Left ventricle myocardium inferior (tissue), 1 donor: ENCODE results near the gene MAP4K1. TPM values are rescaled to one million over a fixed set of nuclear protein-coding genes. Genes with fewer than 3 reads are reported as not detected.

ENCODE experiments used
- DNase-seq: peaks from one replicate; pipeline ENCODE4 v3.0.0-alpha.2; 2020
- H3K27ac ChIP-seq: fragments of 200-600 bp; replicated peaks from 2 replicates; pipeline ENCODE4 v1.8.0; 2021
- H3K27me3 ChIP-seq: fragments of 200-600 bp; 2 replicates; pipeline ENCODE4 v1.8.0; 2021; ENCODE audit warnings: low read depth
- H3K36me3 ChIP-seq: fragments of 200-600 bp; 2 replicates; pipeline ENCODE4 v1.8.0; 2021
- H3K4me1 ChIP-seq: fragments of 200-600 bp; 2 replicates; pipeline ENCODE4 v1.8.0; 2021
- H3K4me3 ChIP-seq: fragments of 200-600 bp; 2 replicates; pipeline ENCODE4 v1.8.0; 2021; ENCODE audit warnings: mild to moderate bottlenecking, moderate library complexity
- H3K9me3 ChIP-seq: fragments of 200-600 bp; replicated peaks from 2 replicates; pipeline ENCODE4 v1.8.0; 2021
- CTCF ChIP-seq: fragments of 200-600 bp; IDR thresholded peaks from 2 replicates; pipeline ENCODE4 v1.8.0; 2021; ENCODE audit warnings: antibody characterized with exemption, mild to moderate bottlenecking, borderline replicate concordance
- intact Hi-C: fragments of 100-400 bp; cut with micrococcal nuclease; formaldehyde crosslinking; loops from one replicate; pipeline ENCODE4 v1.11.0; 2022
- total RNA-seq: library from RNA; stranded (reverse); fragmentation: NEBNext Ultra II Directional; extraction: Animal tissue kit (Norgen Biotek cat#: 25700); gene quantifications from one replicate; pipeline ENCODE4 v1.2.1, GENCODE V29; 2021
- donor health status: DM: no; HTN: yes; CAD: no; lungs with severe emphysema.

MAP4K1 gene
- total RNA-seq, 1 donor from 2014 or later: 1.6 TPM

GRCh38 chr19:38565691-38566105 lies 52.1 kb downstream of the MAP4K1 start:
- Histone ChIP-seq H3K9me3 (no peaks in the 10 kb centered on the region), H3K4me3 (peak overlapping the region; percentile 55), H3K4me1 (peaks cover 2% of the 10 kb centered on the region), H3K36me3 (no peaks in the 10 kb centered on the region), H3K27ac (no peak overlapping the region), H3K27me3 (peaks cover 86% of the 10 kb centered on the region)
- no peak for TF ChIP-seq CTCF
- DNase-seq: no peak
- intact Hi-C loops: no loop called here

DNA sequence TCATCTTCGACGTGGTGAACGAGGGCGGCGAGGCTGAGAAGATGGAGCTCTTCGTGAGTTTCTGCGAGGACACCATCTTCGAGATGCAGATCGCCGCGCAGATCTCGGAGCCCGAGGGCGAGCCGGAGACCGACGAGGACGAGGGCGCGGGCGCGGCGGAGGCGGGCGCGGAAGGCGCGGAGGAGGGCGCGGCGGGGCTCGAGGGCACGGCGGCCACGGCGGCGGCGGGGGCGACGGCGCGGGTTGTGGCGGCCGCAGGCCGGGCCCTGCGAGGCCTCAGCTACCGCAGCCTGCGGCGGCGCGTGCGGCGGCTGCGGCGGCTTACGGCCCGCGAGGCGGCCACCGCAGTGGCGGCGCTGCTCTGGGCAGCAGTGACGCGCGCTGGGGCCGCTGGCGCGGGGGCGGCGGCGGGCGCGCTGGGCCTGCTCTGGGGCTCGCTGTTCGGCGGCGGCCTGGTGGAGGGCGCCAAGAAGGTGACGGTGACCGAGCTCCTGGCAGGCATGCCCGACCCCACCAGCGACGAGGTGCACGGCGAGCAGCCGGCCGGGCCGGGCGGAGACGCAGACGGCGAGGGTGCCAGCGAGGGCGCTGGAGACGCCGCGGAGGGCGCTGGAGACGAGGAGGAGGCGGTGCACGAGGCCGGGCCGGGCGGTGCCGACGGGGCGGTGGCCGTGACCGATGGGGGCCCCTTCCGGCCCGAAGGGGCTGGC lies 52.6 kb downstream of the MAP4K1 start:
- Histone ChIP-seq H3K4me3 (peak overlapping the region; percentile 55), H3K4me1 (peaks cover 2% of the 10 kb centered on the region), H3K36me3 (no peaks in the 10 kb centered on the region), H3K27me3 (peaks cover 86% of the 10 kb centered on the region), H3K9me3 (no peaks in the 10 kb centered on the region), H3K27ac (no peak overlapping the region)
- DNase-seq: no peak
- intact Hi-C loops: no loop called here
- no peak for TF ChIP-seq CTCF

DNA sequence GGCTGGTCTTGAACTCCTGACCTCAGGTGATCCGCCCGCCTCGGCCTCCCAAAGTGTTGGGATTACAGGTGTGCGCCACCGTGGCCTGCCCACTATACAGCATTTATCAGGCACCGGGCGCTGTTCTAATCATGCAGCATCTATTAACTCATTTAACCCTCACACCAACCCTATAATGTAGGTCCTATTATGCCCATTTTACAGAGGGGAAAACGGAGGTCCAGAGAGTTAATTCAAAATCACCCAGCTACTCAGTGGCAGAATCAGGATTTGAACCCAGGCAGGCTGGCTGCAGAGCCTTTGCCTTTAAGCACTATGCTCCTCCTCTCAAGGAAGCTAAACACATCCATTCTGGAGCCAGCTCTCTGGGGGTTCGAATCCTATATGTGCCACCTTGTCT lies 54.3 kb downstream of the MAP4K1 start:
- intact Hi-C loops: no loop called here
- DNase-seq: no peak
- H3K4me3 ChIP-seq: no peak overlapping the region
- TF ChIP-seq CTCF: no peak
- no peak overlapping the region for H3K27ac ChIP-seq
- no peaks in the 10 kb centered on the region for H3K9me3 ChIP-seq
- H3K36me3 ChIP-seq: no peaks in the 10 kb centered on the region
- peaks cover 2% of the 10 kb centered on the region for H3K4me1 ChIP-seq
- H3K27me3 ChIP-seq: peaks cover 73% of the 10 kb centered on the region

DNA sequence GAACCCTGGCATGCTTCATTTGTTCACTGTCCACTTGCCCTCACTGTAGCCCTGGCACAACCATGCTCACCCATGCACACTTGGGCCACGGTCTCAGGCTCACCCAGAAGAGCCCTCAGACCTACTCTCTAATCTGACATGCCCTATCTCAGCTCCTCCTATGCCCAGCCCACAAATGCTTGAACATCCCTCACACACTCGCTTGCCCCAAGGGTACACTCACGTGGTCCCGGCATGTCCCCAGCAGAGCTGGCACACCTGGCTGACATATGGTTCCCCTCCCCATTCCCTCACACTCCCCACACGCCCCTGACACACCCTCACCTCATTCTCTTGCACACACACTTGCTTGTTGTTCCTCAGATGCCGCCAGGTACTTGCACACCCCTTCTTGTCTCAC lies 55.7 kb downstream of the MAP4K1 start:
- no peak overlapping the region for H3K27ac ChIP-seq
- no peak overlapping the region for H3K4me3 ChIP-seq
- H3K27me3 ChIP-seq: peaks cover 69% of the 10 kb centered on the region
- H3K4me1 ChIP-seq: peaks cover 2% of the 10 kb centered on the region
- DNase-seq: no peak
- H3K36me3 ChIP-seq: no peaks in the 10 kb centered on the region
- intact Hi-C loops: no loop called here
- H3K9me3 ChIP-seq: no peaks in the 10 kb centered on the region
- TF ChIP-seq CTCF: no peak

DNA sequence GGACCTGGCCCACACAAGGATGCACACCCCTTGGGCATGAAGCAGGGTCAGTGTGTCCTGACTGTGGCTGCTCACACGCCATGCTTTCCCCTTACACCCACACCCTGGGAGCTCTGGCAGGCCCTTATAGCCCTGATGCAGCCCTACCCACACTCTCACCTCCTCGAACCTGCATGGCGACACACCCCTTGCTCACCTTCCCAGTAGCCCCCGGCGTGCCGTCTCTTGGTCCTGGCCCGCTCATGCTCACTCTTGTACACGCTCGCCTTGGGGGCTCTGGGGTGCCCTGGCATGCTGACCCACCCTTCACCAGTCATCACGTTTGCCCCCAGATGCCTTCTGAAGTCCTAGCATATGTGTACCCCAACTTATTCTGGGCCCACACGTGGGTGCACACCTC lies 56.1 kb downstream of the MAP4K1 start:
- intact Hi-C loops: no loop called here
- DNase-seq: no peak
- H3K27ac ChIP-seq: no peak overlapping the region
- peaks cover 69% of the 10 kb centered on the region for H3K27me3 ChIP-seq
- H3K4me3 ChIP-seq: no peak overlapping the region
- TF ChIP-seq CTCF: no peak
- H3K9me3 ChIP-seq: no peaks in the 10 kb centered on the region
- H3K36me3 ChIP-seq: no peaks in the 10 kb centered on the region
- H3K4me1 ChIP-seq: peaks cover 2% of the 10 kb centered on the region
